Mononuclear cell (primary cell): Measurements from ENCODE around the gene FAM237A. TPM values are rescaled to one million over a fixed set of nuclear protein-coding genes. Genes with fewer than 3 reads are reported as not detected.

Experiments
- H3K27me3 ChIP-seq: 2 replicates; pipeline ENCODE4 v1.6.0; 2011; ENCODE audit warnings: low read length, control low read depth; ENCODE audit not compliant: insufficient read depth
- H3K4me1 ChIP-seq: 2 replicates; pipeline ENCODE4 v1.5.1; 2011; ENCODE audit warnings: mild to moderate bottlenecking, low read length, control low read depth; ENCODE audit not compliant: insufficient read depth
- H3K4me3 ChIP-seq: 2 replicates; pipeline ENCODE4 v1.5.1; 2011; ENCODE audit warnings: mild to moderate bottlenecking, low read length, moderate library complexity
- H3K9me3 ChIP-seq: 2 replicates; pipeline ENCODE4 v1.5.1; 2011; ENCODE audit warnings: low read depth, mild to moderate bottlenecking, control low read depth, low read length
- total RNA-seq: library from RNA; depleted of rRNA; stranded (reverse); fragments of >200 nt; gene quantifications from one replicate; pipeline ENCODE4 v1.2.3, GENCODE V29; 2012

FAM237A gene
- total RNA-seq = not detected

DNA sequence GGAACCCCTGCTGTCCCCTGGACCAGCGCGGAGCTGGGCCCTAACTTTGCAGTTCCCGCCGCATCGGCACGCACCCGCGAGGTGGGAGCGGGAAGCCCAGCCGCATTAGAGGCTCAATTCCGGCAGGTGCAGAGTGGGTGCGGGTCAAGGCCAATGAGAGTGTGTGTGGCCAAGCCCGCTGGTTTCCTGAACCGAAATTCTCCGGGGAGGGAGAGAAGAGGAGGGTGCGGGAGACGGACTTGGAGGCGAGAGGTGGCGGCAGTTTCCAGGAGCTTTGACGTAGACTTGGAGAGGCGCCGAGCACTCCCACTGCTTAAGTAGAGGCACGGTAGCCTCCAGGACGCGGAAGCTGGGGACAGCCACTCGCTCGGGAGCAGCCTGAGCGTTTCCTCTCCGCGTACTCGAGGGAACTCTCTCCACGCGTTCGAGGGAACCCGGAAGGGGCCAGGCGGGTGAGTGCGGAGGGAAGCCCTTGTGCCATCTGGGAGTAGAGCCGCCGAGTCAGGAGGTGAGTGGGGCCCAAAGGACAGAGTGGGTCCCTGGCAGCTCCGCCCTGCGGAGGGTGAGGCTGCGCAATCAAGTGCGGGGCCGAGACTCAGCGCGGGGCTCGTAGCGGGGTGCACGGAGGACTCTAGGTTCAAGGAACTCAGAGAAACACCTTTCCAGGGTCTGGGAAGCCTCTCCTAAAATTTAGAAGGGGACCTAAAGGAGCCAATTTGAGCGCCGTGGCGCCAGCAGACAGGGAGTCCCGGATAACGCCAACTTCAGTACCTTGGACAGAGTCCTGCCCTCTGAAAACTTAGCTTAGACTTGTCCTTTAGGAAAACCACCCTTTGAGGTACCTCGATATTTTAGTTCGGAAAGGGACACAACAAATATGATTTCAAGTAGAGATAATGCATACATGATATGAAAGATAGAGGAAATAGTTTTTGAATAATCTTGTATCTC, at the start of gene FAM237A:
FAM237A (plus strand) TSS at position 413 of the 951 bp plus-strand sequence. CDS start 1,750 bp downstream, outside the sequence.
- H3K27me3 ChIP-seq = peaks cover 41% of the 10 kb centered on the region
- H3K9me3 ChIP-seq = no peaks in the 10 kb centered on the region
- H3K4me1 ChIP-seq = no peaks in the 10 kb centered on the region
- no peak within 1 kb of the TSS for H3K4me3 ChIP-seq

DNA sequence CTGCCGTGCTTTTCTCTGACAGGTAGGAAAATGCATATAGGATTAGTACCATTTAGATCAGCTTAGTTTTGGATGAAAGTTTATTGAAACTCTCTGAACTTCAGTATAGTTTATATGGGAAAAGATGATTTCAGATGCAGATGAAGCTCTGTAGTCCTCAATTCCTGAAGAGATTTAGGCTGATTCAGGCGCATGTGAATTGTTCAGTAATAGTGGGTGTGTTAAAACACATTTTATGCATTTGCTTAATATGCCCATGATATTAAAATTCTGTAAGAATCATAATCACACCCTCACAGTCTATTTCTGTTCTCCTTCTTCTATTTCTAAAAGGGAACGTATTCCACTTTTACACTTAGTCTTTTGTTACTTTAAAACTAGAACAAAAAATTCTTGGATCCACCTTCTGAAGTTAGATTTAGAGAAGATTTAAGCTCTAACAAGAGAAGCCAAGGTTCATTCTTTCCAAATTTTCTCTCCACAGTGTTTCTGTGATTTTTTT, 44.5 kb upstream of the FAM237A start:
- H3K9me3 ChIP-seq = no peaks in the 10 kb centered on the region
- H3K4me3 ChIP-seq = no peak overlapping the region
- no peaks in the 10 kb centered on the region for H3K27me3 ChIP-seq
- no peaks in the 10 kb centered on the region for H3K4me1 ChIP-seq

DNA sequence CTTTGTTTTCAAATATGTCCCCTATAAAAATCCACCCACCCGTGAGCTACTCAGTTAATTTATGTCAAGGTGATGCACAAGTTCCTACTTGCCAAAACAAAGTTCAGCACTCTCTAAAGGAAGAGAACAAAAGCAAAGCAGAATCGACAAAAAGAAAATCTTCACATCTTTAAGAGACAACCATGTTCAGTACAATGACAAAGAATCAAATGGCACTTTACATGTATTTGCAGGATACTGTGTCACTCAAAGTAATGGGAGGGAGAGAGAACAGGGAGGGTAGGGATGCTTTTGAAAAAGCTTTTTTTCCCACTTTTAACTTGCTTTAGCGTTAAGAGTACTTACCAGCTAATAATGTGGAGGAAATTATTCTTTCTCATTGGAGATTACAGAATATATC, 39.0 kb upstream of the FAM237A start:
- H3K27me3 ChIP-seq = no peaks in the 10 kb centered on the region
- H3K4me1 ChIP-seq = no peaks in the 10 kb centered on the region
- no peak overlapping the region for H3K4me3 ChIP-seq
- H3K9me3 ChIP-seq = no peaks in the 10 kb centered on the region

DNA sequence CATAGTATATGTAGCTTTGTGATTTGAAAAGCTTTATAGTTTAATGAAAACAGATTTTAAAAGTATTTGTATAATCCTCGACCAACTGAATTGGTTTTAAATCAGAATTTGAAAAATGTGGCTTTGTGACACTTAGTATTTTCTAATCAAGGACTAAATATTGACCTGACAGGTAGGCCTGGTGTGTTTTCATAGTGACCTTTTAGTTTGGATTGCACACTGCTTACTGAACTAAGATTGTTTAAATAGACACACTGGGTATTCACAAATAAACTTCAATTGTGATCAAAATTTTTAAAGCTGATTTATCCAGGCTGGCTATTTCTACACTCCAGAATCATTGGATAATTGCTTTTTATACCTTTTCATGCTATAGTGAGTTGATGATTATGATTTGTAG, 31.8 kb upstream of the FAM237A start:
- Histone ChIP-seq H3K4me3 (no peak overlapping the region), H3K27me3 (no peaks in the 10 kb centered on the region), H3K4me1 (no peaks in the 10 kb centered on the region), H3K9me3 (no peaks in the 10 kb centered on the region)

DNA sequence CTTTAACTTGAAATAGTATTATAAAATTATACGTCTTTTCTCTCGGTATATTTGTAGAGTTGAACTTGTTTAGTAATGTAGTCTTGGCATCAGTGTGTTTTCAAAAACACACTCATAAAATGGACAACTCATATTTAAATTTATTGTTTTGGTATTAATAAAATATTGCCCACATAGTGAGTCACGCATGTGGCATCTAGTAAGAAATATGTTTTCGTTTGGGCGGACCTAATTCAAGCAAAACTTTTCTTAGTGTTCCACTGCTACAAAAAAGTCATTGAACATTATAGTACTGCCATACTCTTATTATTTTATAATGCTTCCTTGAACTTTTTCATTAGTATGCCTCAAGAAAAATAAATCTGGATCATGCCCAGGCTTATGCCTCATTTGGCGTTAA, 31.1 kb upstream of the FAM237A start:
- no peaks in the 10 kb centered on the region for H3K9me3 ChIP-seq
- H3K4me1 ChIP-seq = no peaks in the 10 kb centered on the region
- no peak overlapping the region for H3K4me3 ChIP-seq
- no peaks in the 10 kb centered on the region for H3K27me3 ChIP-seq

DNA sequence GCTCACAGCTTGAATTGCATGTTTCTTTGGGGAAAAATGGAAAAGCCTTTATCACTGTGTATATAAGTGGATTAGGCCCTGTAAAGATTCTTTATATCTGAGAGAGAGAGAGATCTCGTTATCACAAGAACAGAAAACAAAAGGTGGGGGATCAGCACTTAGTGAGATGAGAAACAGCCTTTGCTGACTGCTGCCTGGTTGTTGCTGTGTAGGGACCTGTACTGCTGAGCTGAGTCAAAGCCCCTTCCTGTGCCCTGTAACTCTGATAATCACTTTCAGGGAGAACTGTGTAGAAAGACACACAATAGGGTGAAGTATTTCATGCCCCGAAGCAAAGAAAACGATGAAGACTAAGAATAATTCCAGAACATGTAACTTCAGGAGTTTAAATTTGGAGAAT, 30.6 kb upstream of the FAM237A start:
- Histone ChIP-seq H3K27me3 (no peaks in the 10 kb centered on the region), H3K9me3 (no peaks in the 10 kb centered on the region), H3K4me1 (no peaks in the 10 kb centered on the region), H3K4me3 (no peak overlapping the region)

DNA sequence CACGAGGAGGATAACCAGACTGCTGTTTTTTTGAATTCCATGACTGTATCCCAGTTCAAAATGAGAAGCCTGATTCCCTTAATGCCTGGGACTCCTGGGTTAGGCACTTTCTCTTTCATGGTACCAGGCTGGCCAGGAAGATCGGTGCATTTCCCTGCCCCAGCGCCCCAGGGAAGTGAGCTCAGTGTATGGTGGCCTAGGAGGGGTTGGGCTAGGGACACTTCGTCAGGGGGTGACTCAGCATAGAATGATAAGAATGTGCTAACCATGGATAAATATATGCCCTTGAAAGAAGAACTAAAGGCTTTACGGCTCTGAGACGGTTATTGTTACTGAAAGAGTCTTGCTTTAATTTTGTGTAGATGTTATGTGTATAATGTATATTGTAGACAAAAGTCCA, 27.5 kb upstream of the FAM237A start:
- no peaks in the 10 kb centered on the region for H3K9me3 ChIP-seq
- H3K4me1 ChIP-seq = no peaks in the 10 kb centered on the region
- no peak overlapping the region for H3K4me3 ChIP-seq
- H3K27me3 ChIP-seq = no peaks in the 10 kb centered on the region

DNA sequence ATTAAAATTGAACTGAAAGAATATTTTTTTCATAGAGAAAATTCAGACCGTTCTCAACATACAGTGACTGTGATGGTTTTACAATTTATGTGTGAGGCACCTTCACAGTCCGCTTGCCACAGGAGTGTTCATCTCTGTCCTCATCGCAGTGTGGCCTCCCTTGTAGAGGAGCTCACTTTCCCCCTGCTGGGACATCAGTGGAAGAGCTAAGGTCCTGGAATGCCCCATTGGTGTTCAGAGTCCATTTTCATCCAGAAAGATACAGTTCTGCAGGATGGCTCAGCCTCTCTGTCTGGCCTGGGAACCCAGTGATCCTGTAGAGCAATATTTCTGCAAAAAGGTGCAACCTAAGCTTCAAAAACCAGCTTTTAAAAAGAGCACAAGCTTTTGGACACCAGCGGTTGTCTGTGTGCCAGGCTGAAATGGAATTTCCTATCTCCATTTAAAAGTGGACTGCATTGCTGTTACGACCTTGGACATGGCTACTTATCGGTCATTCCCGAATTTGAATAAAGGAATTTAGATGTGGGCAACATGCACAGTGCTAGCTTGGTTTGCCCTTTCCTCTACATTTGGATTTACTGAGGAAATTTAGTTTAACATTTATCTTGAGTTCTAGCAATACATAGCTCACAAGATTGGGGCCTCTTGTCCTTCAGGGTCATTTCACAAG, 26.7 kb upstream of the FAM237A start:
- no peak overlapping the region for H3K4me3 ChIP-seq
- no peaks in the 10 kb centered on the region for H3K27me3 ChIP-seq
- H3K9me3 ChIP-seq = no peaks in the 10 kb centered on the region
- H3K4me1 ChIP-seq = no peaks in the 10 kb centered on the region

DNA sequence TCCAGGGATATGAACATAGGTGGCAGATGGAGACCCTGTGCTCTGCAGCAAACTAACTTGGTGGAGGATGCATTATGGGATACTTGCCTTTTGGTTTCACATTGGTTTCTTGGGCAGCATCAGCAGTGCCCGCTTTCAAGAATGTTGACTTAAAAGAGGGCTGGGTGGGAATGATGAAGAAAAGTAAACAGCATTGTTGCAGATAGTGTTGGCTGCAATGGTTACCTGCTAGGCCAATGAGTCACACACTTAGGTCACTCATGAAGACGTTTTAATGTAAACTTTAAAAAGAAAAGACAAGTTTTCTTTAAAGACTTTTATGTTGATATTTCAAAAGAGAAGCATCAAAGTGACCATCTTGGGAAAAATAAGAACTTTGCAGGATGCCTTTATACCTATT, 26.1 kb upstream of the FAM237A start:
- H3K4me1 ChIP-seq = no peaks in the 10 kb centered on the region
- no peaks in the 10 kb centered on the region for H3K9me3 ChIP-seq
- no peak overlapping the region for H3K4me3 ChIP-seq
- no peaks in the 10 kb centered on the region for H3K27me3 ChIP-seq

DNA sequence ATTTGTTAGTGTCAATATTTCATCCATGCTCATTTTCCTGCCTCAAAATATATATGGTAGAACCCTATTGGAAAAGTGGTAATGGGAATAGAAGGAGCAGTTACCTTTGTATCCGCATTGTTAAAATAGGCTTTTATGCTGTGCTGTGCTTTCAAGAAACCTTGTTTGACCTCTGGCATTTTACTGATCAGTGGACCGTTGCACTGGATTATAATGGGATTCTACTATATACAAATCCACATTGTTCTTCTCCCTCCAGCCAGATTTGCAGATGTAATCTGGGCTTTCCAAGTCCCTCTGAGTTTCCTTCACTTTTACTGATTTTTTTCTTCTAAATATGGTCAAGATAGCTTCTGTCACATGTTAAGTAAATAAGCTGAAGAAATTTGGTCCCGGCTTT, 23.3 kb upstream of the FAM237A start:
- Histone ChIP-seq H3K9me3 (no peaks in the 10 kb centered on the region), H3K27me3 (no peaks in the 10 kb centered on the region), H3K4me1 (no peaks in the 10 kb centered on the region), H3K4me3 (no peak overlapping the region)

DNA sequence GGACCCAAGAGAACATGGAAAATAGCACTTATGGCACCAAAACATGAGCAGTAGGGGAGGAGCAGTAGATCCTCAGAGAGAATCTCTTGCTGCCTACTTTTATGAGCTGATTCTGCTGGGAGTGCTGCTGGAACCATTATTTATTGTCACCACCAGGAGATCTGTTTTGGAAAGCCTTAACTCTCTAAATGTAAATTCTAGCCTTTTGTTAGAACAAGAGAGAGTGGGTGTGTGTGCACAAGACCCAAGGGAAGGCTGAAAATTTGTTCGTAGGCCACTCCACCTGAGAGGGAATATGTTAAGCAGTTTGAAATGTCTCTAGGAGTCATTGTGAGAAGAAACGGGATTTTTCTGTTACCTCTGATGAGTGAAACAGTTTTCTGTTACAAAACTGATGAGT, 16.2 kb upstream of the FAM237A start:
- no peaks in the 10 kb centered on the region for H3K4me1 ChIP-seq
- H3K9me3 ChIP-seq = no peaks in the 10 kb centered on the region
- no peak overlapping the region for H3K4me3 ChIP-seq
- no peaks in the 10 kb centered on the region for H3K27me3 ChIP-seq

DNA sequence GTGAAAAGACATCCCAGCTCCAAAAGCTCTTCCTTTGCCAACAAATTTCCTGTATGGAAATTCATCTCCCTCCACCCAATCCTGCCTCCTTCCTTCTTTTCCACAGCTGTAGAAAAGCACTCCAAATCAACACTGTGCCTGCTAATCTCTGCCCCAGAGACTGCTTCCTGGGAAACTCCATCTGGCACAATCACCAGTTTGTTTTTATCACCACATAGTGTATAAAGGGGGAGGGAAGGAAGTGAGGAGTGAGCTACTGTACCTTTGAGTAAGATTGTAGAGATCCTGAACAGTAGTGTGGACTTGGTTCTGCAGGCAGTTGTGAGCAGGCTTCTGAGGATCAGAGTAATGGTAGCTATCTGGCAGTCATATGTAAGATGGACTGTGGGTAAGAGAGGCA, 14.7 kb upstream of the FAM237A start:
- H3K27me3 ChIP-seq = no peaks in the 10 kb centered on the region
- no peaks in the 10 kb centered on the region for H3K4me1 ChIP-seq
- H3K4me3 ChIP-seq = no peak overlapping the region
- no peaks in the 10 kb centered on the region for H3K9me3 ChIP-seq

DNA sequence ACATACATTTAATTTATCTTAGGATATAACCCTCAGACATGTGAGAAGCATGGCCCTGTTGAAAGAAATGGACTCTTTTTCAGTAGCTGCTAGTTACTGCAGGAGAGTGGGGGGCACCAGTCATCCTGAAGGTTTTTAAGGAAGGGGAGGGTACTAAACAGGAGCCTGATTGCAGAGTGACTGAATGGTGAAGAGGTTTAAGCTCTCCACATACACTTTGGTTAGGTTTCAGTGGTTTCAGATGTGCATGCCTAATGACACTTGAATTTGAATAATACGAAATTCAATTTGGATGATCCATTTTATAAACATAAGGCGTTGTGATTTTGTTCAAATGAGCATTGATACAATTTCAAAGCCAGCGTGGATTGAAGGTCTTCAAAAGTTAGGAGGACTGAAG, 10.9 kb upstream of the FAM237A start:
- H3K4me1 ChIP-seq = no peaks in the 10 kb centered on the region
- no peak overlapping the region for H3K4me3 ChIP-seq
- H3K27me3 ChIP-seq = peaks cover 4% of the 10 kb centered on the region
- H3K9me3 ChIP-seq = no peaks in the 10 kb centered on the region

DNA sequence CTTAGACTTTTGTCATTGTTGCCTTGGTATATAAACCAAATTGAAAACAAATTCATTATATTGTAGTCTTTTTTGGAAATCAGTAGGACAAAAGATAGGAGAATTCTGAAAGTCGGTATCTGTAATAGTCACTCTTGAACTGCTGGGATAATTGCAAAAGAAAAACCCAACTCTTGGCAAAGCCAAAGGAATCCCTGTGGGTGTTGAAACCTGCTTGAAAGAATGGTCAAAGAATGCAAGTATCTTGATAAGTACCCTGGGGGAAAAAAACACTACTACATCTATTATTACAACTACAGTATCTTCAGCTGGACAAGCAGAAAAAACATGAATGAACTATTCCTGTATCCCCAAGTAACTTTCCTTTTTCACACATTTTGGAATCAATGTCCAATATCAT, 7.3 kb upstream of the FAM237A start:
- Histone ChIP-seq H3K4me1 (no peaks in the 10 kb centered on the region), H3K27me3 (peaks cover 6% of the 10 kb centered on the region), H3K9me3 (no peaks in the 10 kb centered on the region)

DNA sequence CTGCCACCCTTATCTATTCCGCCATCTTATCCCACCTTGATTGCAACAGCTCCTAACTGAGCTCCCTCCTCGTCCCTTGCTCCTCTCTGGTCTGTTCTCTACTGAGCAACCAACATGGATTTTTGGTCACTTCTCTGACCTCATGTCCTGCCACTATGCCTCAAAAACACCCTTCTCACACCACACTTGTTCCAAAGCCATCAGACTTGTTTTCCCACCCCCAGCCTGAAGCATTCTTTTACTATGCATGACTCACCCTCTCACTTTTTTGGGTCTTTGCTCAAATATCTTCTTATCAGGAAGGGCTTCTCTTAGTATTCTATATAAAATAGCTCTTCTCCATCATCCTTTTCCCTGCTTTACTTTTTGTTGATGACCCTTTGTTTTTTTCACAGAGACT, 2.7 kb upstream of the FAM237A start:
- peaks cover 41% of the 10 kb centered on the region for H3K27me3 ChIP-seq
- H3K4me3 ChIP-seq = no peak overlapping the region
- no peaks in the 10 kb centered on the region for H3K9me3 ChIP-seq
- H3K4me1 ChIP-seq = no peaks in the 10 kb centered on the region

More for the DNA sequence above, 7.3 kb upstream of the FAM237A start:
- no peak overlapping the region for H3K4me3 ChIP-seq
